Activated CD4-positive, alpha-beta T cell treated with anti-CD3 and anti-CD28 coated beads for 4 hours (primary cell): ENCODE measurements around the gene FCRL5.
"Not testable (repeated sequence)": the region's sequence is repeated elsewhere in the genome, so short reads cannot be mapped to it uniquely, and the experiment has no call there.

Source experiments
- DNase-seq, 2 donors: peaks; one replicate each; pipeline ENCODE4 v3.0.0-alpha.2; 2020

The FCRL5 gene

DNA sequence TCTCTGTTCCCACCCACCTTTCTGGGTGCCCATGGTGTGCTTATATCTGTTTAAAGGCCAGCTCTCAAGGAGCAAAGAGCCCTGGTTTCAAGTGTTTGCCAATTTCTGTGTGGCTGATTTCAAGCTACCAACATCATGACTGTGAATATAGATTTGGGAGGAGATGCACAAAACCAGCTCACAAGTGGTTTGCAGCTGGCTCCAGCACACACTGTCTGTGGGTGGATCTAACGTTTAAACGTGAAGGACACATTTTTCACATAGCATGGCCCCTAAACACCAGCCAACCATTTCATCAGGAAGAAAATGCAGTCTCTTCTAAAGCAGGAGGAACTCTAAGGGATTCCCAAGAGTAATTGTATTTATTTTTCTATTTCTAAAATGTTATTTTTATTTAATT, 65.2 kb downstream of the FCRL5 start:
- DNase-seq = no peak

GRCh38 chr1:157486400-157486799, 65.9 kb downstream of the FCRL5 start:
- DNase-seq = not testable (repeated sequence)

DNA sequence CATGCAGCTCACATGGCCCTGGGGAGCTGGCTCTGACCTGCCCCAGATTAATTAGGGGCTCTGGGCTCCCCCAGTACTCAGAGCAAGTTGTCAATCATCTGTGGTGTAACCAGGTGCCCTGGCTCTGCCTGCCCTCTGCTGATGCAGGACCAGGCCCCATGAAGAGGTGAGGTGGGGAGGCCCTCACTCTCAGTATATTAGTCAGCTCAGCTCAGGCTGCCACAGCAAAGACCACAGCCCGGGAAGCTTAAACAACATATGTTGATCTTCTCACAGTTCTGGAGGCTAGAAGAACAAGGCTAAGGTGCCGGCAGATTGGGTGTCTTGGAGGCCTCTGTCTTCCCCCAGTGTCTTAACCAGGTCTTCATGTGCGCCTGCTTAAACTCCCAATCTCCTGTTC, 66.5 kb downstream of the FCRL5 start:
- DNase-seq = no peak

DNA sequence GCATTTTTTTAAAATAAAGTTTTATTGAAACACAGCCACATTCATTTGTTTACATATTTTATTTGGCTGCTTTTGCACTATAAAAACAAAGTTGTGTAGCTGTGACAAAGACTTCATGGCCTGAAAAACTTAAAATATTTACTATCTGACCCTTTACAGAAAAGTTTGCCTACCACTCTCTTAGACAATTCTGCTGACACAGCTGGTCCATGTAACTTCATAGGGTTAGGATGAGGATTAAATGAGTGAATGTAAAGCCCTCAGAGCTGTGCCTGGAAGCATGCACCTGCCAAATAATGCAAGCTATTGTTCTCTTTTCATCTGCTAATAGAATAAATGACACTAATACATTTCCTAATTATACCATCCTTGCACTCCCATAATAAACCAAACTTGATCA, 67.7 kb downstream of the FCRL5 start:
- no peak for DNase-seq

DNA sequence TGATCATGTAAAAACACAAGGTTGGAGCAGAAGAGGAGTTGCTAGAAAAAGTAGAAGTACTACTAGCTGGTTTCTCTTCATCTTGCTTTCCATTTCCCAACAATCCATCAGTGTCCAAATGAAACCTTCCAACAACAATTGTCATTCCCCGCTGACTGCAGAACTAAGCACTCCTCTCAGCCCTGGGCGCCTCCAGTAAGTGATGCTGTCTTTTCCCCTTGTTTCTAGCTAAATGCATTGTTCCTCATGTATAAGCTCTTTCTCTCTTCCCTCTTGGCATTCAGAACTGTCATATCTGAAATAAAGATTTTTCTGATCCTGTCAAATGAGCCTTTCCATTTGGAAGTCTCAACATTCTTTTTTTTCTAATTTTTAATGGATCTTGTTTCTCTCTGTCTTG, 68.7 kb downstream of the FCRL5 start:
- DNase-seq = no peak

DNA sequence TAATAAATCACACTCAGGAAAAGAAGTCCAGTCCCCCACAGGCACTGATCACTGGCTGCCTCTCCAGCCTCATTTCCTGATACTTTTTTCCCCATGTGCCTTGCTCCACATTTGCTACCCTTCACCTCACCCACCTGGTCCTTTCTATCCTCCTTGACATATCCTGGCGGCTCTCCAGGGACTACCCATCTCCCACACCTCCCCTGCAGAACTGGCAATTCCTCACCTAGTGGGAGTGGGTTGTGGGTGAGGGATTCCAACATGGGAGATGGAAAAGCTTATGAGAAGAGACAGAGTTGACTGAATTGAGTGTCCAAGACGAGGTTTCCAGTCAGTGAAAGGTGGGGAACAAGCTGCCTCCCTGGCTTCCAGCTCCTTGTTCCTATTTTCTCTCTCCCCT, 69.6 kb downstream of the FCRL5 start:
- no peak for DNase-seq

- no peak for DNase-seq
Observed at GRCh38 chr1:157482174-157482573, 70.1 kb downstream of the FCRL5 start.

GRCh38 chr1:157478030-157478429, 74.3 kb downstream of the FCRL5 start:
- DNase-seq = no peak

GRCh38 chr1:157477419-157477818, 74.9 kb downstream of the FCRL5 start:
- DNase-seq = no peak

DNA sequence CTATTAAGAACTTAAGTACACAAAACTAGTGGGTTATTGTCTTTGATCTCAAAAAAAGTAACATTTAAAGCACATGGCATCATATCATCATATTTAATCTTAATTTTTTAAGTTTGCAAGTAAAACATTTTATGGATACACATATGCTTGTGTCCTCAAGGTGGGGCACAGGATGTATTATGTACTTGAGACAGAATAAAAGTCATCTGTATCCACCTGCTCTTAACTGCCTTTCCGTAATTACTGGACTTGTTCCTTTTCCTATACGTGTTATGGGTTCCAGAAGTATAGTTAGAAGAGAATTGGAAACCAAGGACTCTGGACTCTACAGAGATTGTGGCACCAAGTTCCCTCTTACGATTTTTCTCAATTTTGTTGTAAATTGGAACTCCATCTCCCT, 79.4 kb downstream of the FCRL5 start:
- DNase-seq = no peak

- DNase-seq = no peak
Observed at GRCh38 chr1:157472056-157472701, 80.1 kb downstream of the FCRL5 start.

DNA sequence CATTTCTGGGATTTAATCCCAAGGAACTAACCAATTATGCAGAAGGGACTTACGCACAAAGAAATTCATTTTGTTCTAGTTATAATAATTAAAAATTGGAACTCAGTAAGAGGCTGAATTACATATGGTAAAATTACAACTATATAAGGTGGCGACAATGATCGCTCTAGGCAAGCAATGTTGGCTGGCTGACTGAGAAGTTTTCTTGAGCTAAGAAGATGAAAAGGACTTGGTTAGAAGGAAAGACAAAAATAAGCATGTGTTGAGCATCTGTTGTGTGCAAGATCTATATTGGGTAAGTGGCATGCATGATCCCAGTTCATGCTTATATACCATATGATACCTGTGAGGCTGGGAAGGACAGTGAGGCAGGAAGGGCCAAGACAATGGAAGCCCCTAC, 80.8 kb downstream of the FCRL5 start:
- DNase-seq = no peak

GRCh38 chr1:157469752-157470675, 82.3 kb downstream of the FCRL5 start:
- no peak for DNase-seq

DNA sequence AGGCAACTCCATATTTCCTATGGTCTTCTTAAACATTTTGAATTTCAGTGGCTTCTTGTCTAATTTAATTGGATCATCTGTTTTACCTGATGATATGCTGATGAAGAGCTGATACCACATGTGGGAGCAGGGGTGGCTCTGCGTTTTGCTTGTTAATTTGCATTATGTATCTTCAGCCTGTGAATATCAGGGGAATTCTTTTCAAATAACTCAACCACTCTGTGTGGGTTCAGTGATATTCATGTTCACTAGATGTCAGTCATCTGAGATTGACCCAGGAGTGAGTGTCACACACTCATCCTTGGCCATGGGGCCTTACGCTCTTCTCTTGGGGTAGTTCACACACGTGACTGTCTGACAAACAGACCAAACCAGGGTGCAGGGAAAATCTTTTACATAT, 83.0 kb downstream of the FCRL5 start:
- no peak for DNase-seq

DNA sequence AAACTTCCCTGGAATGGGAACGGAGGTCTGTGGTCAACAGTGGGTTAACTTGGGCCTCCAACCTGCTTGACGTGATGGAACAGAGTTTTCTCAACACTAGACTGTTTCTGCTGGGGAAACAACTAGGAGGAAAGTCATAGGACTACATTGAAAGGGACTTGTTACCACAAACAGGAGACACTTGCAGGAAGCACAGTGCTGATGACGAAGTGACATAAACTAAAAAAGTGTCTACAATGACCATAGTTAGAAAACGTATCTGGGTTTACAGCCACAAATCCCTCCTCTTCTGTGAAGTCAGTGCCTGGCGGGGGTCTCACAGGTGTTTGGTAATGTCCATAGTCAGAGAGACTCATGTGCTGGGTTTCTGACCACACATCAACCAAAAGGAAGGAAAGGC, 86.3 kb downstream of the FCRL5 start:
- DNase-seq = no peak
